Stimulated activated CD4-positive, alpha-beta T cell treated with anti-CD3 and anti-CD28 coated beads, TNF-alpha, amount 100 ng/mL, for 48 hours (primary cell): Measurements from ENCODE around the gene CNPY1.
A peak's percentile ranks its signal among the peaks of the same experiment; 100 is the strongest.

Experiments used
- DNase-seq, 3 donors: peaks; one replicate each; pipeline ENCODE4 v3.0.0-alpha.2; 2020; ENCODE audit warnings: low read depth in 3 of 3

CNPY1 gene

GRCh38 chr7:155467846-155468784 lies 78.2 kb downstream of the CNPY1 start:
- DNase-seq: no peak

- DNase-seq: peak in 2 of 3 donors; percentile 27 to 35
These were observed 79.3 kb downstream of the CNPY1 start for GRCh38 chr7:155466814-155467733.

- no peak for DNase-seq
These were observed 80.1 kb downstream of the CNPY1 start for GRCh38 chr7:155466142-155466813.

GRCh38 chr7:155465761-155466141 lies 80.6 kb downstream of the CNPY1 start:
- DNase-seq: no peak

DNA sequence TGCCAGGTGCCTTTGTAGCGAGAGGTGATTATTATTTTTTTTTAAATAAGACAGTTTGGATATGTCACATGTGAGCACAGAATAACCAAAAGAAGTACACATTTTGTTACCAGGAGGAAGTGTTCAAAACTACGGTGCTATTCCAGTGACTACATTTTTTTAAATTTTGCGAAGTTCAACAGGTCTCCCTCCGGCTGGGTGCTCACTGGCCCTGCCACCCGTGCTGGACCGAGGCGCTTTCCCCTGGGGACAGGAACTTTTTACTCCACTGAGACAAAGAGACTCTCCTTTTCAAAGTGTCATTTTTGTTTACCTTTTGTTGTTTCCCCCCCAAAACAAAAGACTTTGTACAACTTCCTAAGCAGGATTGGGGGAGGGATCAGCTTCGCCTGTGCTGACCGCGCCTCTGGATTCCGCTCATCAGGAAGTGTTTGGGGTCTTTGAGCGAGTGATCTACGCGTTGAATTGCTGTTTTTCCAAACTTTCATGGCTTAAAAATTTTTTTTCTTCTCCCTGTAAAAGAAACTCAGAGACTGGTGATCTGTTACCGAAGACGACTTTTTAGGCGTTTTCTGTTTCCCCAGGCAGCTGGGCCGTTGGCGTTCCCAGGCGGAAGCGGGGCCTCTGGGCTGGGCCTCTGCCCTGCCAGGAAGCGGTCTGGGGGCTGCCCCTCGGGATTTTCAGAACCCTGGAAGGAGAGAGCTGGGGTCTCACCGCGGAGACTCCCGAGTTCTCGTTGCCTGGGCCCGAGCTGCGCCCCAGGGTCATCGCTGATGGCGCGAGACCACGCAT lies 81.2 kb downstream of the CNPY1 start:
- DNase-seq: no peak

DNA sequence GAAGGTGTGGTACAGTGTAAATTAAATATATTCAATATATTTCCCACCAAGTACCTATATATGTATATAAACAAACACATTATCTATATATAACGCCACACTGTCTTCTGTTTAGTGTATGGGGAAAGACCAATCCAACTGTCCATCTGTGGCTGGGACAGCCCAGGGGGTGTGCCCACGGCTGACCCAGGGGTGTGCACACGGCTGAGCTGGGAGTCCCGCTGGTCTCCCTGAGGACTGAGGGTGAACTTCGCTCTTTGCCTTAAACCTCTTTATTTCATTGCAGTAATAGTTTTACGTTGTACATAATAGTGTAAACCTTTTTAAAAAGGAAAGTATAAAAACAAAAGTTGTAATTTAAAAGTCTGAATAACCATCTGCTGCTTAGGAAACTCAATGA lies 82.2 kb downstream of the CNPY1 start:
- no peak for DNase-seq

DNA sequence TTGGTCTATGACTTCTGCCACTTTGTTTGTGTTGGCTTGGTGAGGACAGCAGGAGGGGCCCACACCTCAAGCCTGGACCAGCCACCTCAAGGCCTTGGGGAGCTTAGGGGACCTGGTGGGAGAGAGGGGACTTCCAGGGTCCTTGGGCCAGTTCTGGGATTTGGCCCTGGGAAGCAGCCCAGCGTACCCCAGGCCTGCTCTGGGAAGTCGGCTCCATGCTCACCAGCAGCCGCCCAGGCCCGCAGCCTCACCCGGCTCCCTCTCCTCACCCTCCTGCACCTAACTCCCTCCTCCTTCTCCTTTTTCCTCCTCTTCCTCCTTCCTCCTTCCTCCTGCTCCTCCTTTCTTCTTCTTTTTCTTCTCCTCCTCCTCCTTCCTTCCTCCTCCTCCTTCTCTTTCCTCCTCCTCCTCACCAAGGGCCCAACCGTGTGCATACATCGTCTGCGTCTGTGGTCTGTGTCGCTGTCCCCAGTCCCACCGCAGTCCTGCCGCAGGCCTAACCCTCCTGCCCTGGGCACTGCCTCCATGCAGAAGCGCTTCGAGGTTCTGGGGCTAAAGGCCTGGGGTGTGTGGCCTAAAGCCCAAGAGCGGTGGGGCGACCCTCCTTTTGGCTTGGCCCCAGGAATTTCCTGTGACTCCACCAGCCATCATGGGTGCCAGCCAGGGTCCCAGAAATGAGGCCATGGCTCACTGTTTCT lies 83.1 kb downstream of the CNPY1 start:
- DNase-seq: no peak

DNA sequence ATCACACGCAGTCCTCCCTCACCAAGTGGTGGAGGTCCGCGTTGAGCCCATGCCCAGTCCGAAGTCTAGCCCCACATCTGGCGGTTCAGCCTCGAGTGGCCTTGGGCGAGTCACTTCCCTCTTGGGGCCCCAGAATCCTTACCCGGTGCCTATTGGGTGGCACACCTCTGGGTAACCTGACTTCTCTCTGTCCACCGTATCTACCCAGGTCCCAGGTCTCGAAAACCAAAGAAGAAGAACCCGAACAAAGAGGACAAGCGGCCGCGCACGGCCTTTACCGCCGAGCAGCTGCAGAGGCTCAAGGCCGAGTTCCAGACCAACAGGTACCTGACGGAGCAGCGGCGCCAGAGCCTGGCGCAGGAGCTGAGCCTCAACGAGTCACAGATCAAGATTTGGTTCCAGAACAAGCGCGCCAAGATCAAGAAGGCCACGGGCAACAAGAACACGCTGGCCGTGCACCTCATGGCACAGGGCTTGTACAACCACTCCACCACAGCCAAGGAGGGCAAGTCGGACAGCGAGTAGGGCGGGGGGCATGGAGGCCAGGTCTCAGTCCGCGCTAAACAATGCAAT lies 84.1 kb downstream of the CNPY1 start:
- no peak for DNase-seq

DNA sequence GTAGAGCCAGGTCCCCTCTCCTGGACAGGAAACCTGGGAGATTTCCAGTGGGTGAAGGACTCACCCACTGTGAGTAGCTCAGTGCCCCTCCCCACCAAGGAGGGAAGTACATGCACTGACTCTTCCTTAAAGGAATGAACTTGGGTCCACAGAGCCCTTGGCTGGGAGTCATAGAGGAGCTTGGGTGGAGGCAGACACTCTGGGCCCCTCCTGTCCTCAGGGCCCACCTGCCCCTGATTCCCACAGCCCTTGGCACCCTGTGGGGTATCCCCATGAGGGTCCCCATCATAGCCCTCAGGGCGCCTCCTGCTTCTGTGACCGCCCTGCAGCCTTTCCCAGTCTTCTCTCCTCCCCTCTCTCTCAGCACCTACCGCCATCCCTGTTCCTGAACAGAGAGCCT lies 84.7 kb downstream of the CNPY1 start:
- DNase-seq: no peak

DNA sequence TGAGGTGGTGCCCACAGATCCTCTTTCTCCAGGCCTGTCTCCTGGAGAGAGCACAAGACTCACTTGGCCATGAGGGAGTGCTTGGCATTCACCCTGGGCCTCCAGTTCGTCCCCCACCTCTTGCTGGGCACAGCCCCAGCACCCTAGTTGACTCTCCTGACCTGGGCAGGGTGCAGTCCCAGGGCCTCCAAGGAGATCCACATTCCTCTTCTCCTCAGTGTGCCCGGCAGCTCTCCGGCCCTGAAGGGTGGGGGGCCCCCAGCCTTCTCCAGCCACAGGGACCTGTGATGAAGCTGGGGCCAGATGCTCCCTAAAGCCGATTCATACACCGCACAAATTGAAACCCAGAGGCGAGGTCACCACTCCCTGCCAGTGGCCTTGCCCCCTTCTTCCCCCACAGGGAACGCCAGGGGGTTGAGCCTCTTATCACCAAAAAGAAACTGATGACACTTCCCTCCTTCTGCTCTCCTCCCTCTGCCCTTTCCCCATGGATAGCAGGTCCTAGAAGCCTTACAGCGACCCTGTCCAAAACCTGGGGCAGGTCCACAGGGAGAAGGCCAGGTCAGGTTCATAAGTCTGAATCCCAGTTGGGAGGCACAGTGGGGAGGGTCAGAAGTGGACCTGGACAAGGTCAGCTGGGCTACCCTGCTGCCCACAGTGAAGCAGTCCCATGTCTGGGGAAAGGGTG lies 85.3 kb downstream of the CNPY1 start:
- DNase-seq: no peak

DNA sequence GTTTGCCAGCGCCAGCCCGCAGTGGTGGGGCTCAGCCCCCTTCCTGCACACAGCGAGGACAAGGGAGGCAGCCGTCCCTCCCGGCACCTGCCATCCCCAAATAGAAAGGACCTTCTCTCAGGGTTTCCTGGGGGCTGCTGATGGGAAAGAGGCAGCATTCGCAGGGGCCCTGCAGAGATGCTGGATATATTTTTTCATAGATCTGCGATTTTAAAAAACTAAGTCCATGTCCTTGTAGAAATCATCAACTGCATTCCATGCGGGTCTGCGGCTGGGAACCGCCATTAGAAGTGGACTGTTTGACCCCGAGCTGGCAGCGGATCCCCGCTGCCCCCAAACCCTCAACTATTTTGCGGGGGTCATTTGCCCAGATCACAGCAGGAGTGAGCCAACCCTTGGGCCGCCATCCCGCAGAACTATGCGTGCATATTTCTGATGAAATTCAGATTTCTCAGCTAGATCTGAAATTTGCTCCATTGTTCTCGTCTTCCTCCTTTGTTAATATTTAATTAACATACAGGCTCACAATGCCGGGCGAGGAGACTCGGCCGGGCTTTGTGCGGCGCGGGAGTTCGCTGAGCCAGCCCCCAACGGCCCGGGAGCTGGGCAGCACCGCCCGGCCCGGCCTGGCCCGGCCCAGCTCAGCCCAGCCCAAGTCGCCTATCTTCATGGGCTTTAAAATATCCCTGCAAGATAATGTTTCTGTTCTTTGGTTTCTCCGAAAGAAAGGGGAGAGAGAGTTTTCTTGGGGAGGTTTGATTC lies 86.5 kb downstream of the CNPY1 start:
- no peak for DNase-seq

DNA sequence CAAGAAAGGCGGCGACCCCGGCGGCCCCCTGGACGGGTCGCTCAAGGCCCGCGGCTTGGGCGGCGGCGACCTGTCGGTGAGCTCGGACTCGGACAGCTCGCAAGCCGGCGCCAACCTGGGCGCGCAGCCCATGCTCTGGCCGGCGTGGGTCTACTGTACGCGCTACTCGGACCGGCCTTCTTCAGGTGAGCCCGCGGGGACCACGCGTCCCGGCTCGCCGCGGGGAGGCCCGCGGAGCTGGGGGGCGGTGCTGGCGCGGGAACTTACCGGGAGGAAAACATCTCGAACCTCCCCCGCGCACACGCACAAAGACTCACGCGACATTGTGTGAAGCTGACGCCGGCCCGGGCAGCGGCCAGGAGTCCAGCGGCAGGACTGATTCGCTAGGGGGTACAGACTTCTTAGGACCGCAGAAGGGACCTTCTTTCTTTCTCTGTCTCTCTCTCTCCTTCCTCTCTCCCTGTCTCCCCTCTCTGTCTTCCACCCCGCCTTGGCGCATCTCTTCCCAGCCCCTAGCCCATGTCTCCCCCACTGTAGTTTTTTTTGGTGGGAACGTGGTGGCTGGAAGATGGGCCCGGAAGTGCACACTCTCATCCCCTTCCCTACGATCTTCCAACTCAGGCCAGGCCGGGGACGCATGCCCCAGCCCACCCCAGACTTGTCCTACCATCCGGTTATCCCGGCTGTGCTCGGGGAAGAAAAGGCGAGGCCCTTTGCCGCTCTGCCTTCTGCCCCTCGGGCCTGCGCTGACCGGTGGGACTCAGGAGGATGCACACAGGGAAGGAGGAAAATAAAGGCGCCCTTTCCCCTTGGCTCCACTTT lies 87.3 kb downstream of the CNPY1 start:
- no peak for DNase-seq

DNA sequence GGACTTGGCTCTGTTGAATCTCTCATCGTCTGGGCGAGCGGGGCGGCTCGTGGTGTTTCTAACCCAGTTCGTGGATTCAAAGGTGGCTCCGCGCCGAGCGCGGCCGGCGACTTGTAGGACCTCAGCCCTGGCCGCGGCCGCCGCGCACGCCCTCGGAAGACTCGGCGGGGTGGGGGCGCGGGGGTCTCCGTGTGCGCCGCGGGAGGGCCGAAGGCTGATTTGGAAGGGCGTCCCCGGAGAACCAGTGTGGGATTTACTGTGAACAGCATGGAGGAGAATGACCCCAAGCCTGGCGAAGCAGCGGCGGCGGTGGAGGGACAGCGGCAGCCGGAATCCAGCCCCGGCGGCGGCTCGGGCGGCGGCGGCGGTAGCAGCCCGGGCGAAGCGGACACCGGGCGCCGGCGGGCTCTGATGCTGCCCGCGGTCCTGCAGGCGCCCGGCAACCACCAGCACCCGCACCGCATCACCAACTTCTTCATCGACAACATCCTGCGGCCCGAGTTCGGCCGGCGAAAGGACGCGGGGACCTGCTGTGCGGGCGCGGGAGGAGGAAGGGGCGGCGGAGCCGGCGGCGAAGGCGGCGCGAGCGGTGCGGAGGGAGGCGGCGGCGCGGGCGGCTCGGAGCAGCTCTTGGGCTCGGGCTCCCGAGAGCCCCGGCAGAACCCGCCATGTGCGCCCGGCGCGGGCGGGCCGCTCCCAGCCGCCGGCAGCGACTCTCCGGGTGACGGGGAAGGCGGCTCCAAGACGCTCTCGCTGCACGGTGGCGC lies 88.1 kb downstream of the CNPY1 start, which contains the start of gene EN2:
Gene EN2, plus strand, starts transcription at position 19 of the 767 bp plus-strand sequence. Its CDS starts 249 bp downstream, at position 268.
- DNase-seq: no peak

GRCh38 chr7:155457544-155458110 lies 88.7 kb downstream of the CNPY1 start:
- DNase-seq: no peak

GRCh38 chr7:155456738-155457543 lies 89.4 kb downstream of the CNPY1 start:
- DNase-seq: no peak
